GM23338 (cell line): Measurements from ENCODE around the gene PDGFC. TPM values are rescaled to one million over a fixed set of nuclear protein-coding genes. Genes with fewer than 3 reads are reported as not detected.

ENCODE experiments used
- ATAC-seq: fragments of 200-7000 bp; cut with Tn5 transposase; 3 replicates; pipeline ENCODE4 v1.9.1; 2020
- DNase-seq: peaks from one replicate; pipeline ENCODE4 v3.0.0-alpha.2; 2015; ENCODE audit warnings: low spot score
- H2AFZ ChIP-seq: fragments of 200-600 bp; sonication (generic); 2 replicates; pipeline ENCODE4 v1.8.0; 2016; ENCODE audit warnings: antibody characterized with exemption, mild to moderate bottlenecking, moderate library complexity
- H3F3A ChIP-seq: fragments of 200-600 bp; sonication (generic); replicated peaks from 2 replicates; pipeline ENCODE4 v1.8.0; 2017; ENCODE audit warnings: antibody characterized with exemption, mixed run types, low read depth
- H3K27ac ChIP-seq: fragments of 200-600 bp; sonication (generic); 2 replicates; pipeline ENCODE4 v1.6.1; 2016; ENCODE audit warnings: low read depth
- H3K27me3 ChIP-seq: fragments of 200-600 bp; sonication (generic); 2 replicates; pipeline ENCODE4 v1.8.0; 2016; ENCODE audit warnings: mild to moderate bottlenecking, mixed run types, moderate library complexity; ENCODE audit not compliant: insufficient read depth
- H3K36me3 ChIP-seq: fragments of 200-600 bp; sonication (generic); 2 replicates; pipeline ENCODE4 v1.8.0; 2016; ENCODE audit warnings: mild to moderate bottlenecking; ENCODE audit not compliant: insufficient read depth
- H3K4me1 ChIP-seq: fragments of 200-600 bp; sonication (generic); 2 replicates; pipeline ENCODE4 v1.8.0; 2016; ENCODE audit warnings: mild to moderate bottlenecking, moderate library complexity; ENCODE audit not compliant: insufficient read depth
- H3K4me2 ChIP-seq: fragments of 200-600 bp; sonication (generic); 2 replicates; pipeline ENCODE4 v1.7.1; 2017; ENCODE audit warnings: mixed run types
- H3K4me3 ChIP-seq: fragments of 200-600 bp; sonication (generic); 2 replicates; pipeline ENCODE4 v1.6.1; 2016; ENCODE audit warnings: mixed run types
- H3K79me2 ChIP-seq: fragments of 200-600 bp; sonication (generic); replicated peaks from 2 replicates; pipeline ENCODE4 v1.8.0; 2017; ENCODE audit warnings: mild to moderate bottlenecking; ENCODE audit not compliant: insufficient read depth
- H3K9me2 ChIP-seq: fragments of 200-600 bp; sonication (generic); 2 replicates; pipeline ENCODE4 v1.8.0; 2017; ENCODE audit not compliant: insufficient read depth
- H4K20me1 ChIP-seq: fragments of 200-600 bp; sonication (generic); replicated peaks from 2 replicates; pipeline ENCODE4 v1.8.0; 2017; ENCODE audit warnings: mild to moderate bottlenecking; ENCODE audit not compliant: insufficient read depth
- H3K27ac Mint-ChIP-seq: 2 replicates; pipeline ENCODE4 v1.8.0; 2020; ENCODE audit warnings: inconsistent platforms, mild to moderate bottlenecking, moderate library complexity, mixed read lengths
- H3K27me3 Mint-ChIP-seq: 3 replicates; pipeline ENCODE4 v1.8.0; 2022; ENCODE audit warnings: low read depth, mild to moderate bottlenecking, moderate library complexity, mixed read lengths, inconsistent platforms; ENCODE audit not compliant: insufficient read depth, poor library complexity
- H3K36me3 Mint-ChIP-seq: 3 replicates; pipeline ENCODE4 v1.8.0; 2021; ENCODE audit warnings: low read depth, mild to moderate bottlenecking, inconsistent platforms, moderate library complexity, mixed read lengths
- H3K4me1 Mint-ChIP-seq: 3 replicates; pipeline ENCODE4 v1.8.0; 2020; ENCODE audit warnings: mild to moderate bottlenecking, inconsistent platforms, mixed read lengths
- H3K4me3 Mint-ChIP-seq: 3 replicates; pipeline ENCODE4 v1.8.0; 2021; ENCODE audit warnings: moderate library complexity, mild to moderate bottlenecking, inconsistent platforms, mixed read lengths
- H3K9me3 Mint-ChIP-seq: 3 replicates; pipeline ENCODE4 v1.8.0; 2020; ENCODE audit warnings: moderate library complexity, mild to moderate bottlenecking, inconsistent platforms, mixed read lengths
- CREB1 ChIP-seq: fragments of 250-450 bp; sonication (Bioruptor Pico); IDR thresholded peaks from 2 replicates; pipeline ENCODE4 v1.5.0; 2020; ENCODE audit warnings: low read depth, mild to moderate bottlenecking, moderate library complexity
- CTCF ChIP-seq, 2 experiments: fragments of 200-600 bp in 1 of 2; sonication (generic) in 1 of 2; conservative IDR thresholded peaks; 2 replicates each; pipeline versions ENCODE4 v1.5.1 to v1.6.1; 2016 to 2017; ENCODE audit warnings: antibody characterized with exemption in 2 of 2, low read depth in 2 of 2, mild to moderate bottlenecking in 2 of 2, moderate library complexity in 1 of 2
- EZH2 ChIP-seq: fragments of 200-600 bp; sonication (generic); IDR thresholded peaks from one replicate; pipeline ENCODE4 v1.8.0; 2017; ENCODE audit warnings: antibody characterized with exemption, mild to moderate bottlenecking, low read depth; ENCODE audit not compliant: unreplicated experiment
- EZH2phosphoT487 ChIP-seq: fragments of 200-600 bp; sonication (generic); IDR thresholded peaks from one replicate; pipeline ENCODE4 v1.8.1; 2018; ENCODE audit warnings: antibody characterized with exemption; ENCODE audit not compliant: unreplicated experiment
- JUNB ChIP-seq: IDR thresholded peaks from one replicate; pipeline ENCODE4 v1.6.1; 2016; ENCODE audit warnings: antibody characterized with exemption; ENCODE audit not compliant: unreplicated experiment
- NANOG ChIP-seq: IDR thresholded peaks from 2 replicates; pipeline ENCODE4 v1.6.1; 2016; ENCODE audit warnings: antibody characterized with exemption, borderline replicate concordance
- POLR2AphosphoS5 ChIP-seq: IDR thresholded peaks from 2 replicates; pipeline ENCODE4 v1.6.1; 2016; ENCODE audit warnings: antibody characterized with exemption, low read depth
- REST ChIP-seq: IDR thresholded peaks from one replicate; pipeline ENCODE4 v1.6.1; 2018; ENCODE audit warnings: antibody characterized with exemption; ENCODE audit not compliant: unreplicated experiment
- STAT1 ChIP-seq: IDR thresholded peaks from one replicate; pipeline ENCODE4 v1.6.1; 2016; ENCODE audit warnings: antibody characterized with exemption; ENCODE audit not compliant: unreplicated experiment
- ZNF114 ChIP-seq: fragments of 250-450 bp; sonication (Bioruptor Pico); IDR thresholded peaks from 2 replicates; pipeline ENCODE4 v1.5.0; 2020; ENCODE audit warnings: mild to moderate bottlenecking, moderate library complexity
- ZNF331 ChIP-seq: fragments of 250-450 bp; sonication (Bioruptor Pico); IDR thresholded peaks from 2 replicates; pipeline ENCODE4 v1.5.0; 2020; ENCODE audit warnings: low read depth, mild to moderate bottlenecking, moderate library complexity
- polyA plus RNA-seq: library from polyadenylated mRNA; unstranded; fragments of >200 nt; fragmentation: Nextera tagmentation; extraction: Ambion mirVana; gene quantifications from 2 replicates; pipeline ENCODE4 v1.2.1, GENCODE V29; 2016
- total RNA-seq: library from RNA; depleted of rRNA; stranded (reverse); fragments of >200 nt; shearing (Covaris generic); gene quantifications from 2 replicates; pipeline ENCODE4 v1.2.3, GENCODE V29; 2014
- TF ChIP-seq, protein P1 (sequence below): IDR thresholded peaks from 2 replicates; pipeline ENCODE4 v1.6.1; 2016; ENCODE audit warnings: antibody characterized with exemption

The PDGFC gene
- total and polyA plus RNA-seq, 2 experiments from 2014 or later: 1.3 to 3.4 TPM

- no peak for TF ChIP-seq REST
- TF ChIP-seq, protein P1, sequence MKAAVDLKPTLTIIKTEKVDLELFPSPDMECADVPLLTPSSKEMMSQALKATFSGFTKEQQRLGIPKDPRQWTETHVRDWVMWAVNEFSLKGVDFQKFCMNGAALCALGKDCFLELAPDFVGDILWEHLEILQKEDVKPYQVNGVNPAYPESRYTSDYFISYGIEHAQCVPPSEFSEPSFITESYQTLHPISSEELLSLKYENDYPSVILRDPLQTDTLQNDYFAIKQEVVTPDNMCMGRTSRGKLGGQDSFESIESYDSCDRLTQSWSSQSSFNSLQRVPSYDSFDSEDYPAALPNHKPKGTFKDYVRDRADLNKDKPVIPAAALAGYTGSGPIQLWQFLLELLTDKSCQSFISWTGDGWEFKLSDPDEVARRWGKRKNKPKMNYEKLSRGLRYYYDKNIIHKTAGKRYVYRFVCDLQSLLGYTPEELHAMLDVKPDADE: no peak
- no peak for TF ChIP-seq EZH2
- TF ChIP-seq ZNF331 (CRISPR knock-in tag): no peak
Measured at GRCh38 chr4:156830351-156830750, 141.2 kb downstream of the PDGFC start (continued).

DNA sequence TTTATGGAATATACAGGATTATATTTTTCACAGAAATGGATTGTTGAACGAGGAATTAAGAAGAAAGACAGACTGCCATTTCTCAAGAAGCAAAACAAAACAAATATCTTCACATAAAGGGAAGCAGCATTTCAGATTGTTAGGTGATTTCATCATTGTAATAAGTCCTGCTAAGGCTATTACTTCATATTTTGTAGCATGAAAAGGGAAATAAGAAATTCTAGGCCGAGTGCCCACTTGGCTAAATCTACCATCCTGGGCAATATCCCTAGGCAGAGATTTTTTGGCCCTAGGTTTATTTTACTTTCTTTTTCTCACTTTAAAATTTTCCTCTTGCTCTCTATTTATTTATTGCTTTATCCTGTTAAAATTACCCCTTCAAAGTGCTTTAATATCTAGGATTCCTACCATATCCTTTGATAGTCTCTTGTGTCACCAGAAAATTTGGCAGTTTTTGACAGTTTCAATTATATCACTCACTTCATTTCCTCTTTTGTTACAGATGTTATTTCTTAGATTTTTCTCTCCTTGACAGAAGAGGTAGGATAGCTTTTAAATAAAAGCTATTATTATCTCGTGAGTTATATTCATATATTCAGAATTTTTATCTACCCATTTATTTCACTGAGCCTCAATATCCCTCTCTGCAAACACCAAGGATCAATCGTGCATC, 142.3 kb downstream of the PDGFC start:
- Histone ChIP-seq H3K4me1 (no peaks in the 10 kb centered on the region), H3K27ac (no peak overlapping the region), H3K27me3 (no peaks in the 10 kb centered on the region), H3F3A (no peaks in the 10 kb centered on the region), H3K9me2 (no peaks in the 10 kb centered on the region), H4K20me1 (no peaks in the 10 kb centered on the region), H2AFZ (no peak overlapping the region), H3K4me2 (no peak overlapping the region), H3K4me3 (no peak overlapping the region), H3K36me3 (no peaks in the 10 kb centered on the region), H3K79me2 (no peaks in the 10 kb centered on the region)
- DNase-seq (no peak), ATAC-seq (no peak)
- H3K36me3 Mint-ChIP-seq: no peaks in the 10 kb centered on the region
- H3K4me3 Mint-ChIP-seq: no peak overlapping the region
- H3K27me3 Mint-ChIP-seq: no peaks in the 10 kb centered on the region
- no peak overlapping the region for H3K27ac Mint-ChIP-seq
- no peaks in the 10 kb centered on the region for H3K9me3 Mint-ChIP-seq
- no peaks in the 10 kb centered on the region for H3K4me1 Mint-ChIP-seq
- TF ChIP-seq, protein P1: no peak
- TF ChIP-seq ZNF331 (CRISPR knock-in tag): no peak
- no peak for TF ChIP-seq CREB1
- no peak for TF ChIP-seq STAT1
- no peak for TF ChIP-seq EZH2
- no peak for TF ChIP-seq ZNF114 (CRISPR knock-in tag)
- no peak for TF ChIP-seq EZH2phosphoT487
- TF ChIP-seq NANOG: no peak
- no peak for TF ChIP-seq JUNB
- TF ChIP-seq REST: no peak
- no peak for TF ChIP-seq CTCF (conservative IDR thresholded peaks at IDR 0.05; ENCODE audit: low read depth in 2 of 2)
- TF ChIP-seq POLR2AphosphoS5: no peak
